Right lobe of liver (tissue), 6 donors: ENCODE measurements around the gene HIBADH. TPM values are rescaled to one million over a fixed set of nuclear protein-coding genes. Genes with fewer than 3 reads are reported as not detected.

Experiments
- ATAC-seq, 4 donors: fragments of 200-7000 bp; cut with Tn5 transposase; one replicate each; pipeline ENCODE4 v1.9.1; 2020; ENCODE audit warnings: mild to moderate bottlenecking in 4 of 4, moderate library complexity in 4 of 4
- DNase-seq, 3 donors: peaks; one replicate each; pipeline ENCODE4 v3.0.0-alpha.2; 2020
- H3K27ac ChIP-seq, 3 donors: fragments of 200-600 bp; one replicate each; pipeline ENCODE4 v1.8.0; 2022
- H3K27me3 ChIP-seq, 2 donors: fragments of 200-600 bp; one replicate each; pipeline ENCODE4 v1.8.0; 2022
- H3K36me3 ChIP-seq, 4 donors: fragments of 200-600 bp; sonication (generic) in 1 of 4; one replicate each; pipeline versions ENCODE4 v1.5.1 to v1.8.0; 2017 to 2022; ENCODE audit warnings: control low read depth in 1 of 4
- H3K4me1 ChIP-seq, 4 donors: fragments of 200-600 bp; sonication (generic) in 1 of 4; one replicate each; pipeline versions ENCODE4 v1.5.1 to v1.8.0; 2017 to 2022; ENCODE audit warnings: control low read depth in 1 of 4
- H3K4me3 ChIP-seq, 3 donors: fragments of 200-600 bp; one replicate each; pipeline ENCODE4 v1.8.0; 2022
- H3K9me3 ChIP-seq, 4 donors: fragments of 200-600 bp; sonication (generic) in 1 of 4; one replicate each; pipeline versions ENCODE4 v1.5.1 to v1.8.0; 2017 to 2022; ENCODE audit warnings: control low read depth in 1 of 4
- POLR2A ChIP-seq: fragments of 450-650 bp; IDR thresholded peaks from one replicate; pipeline ENCODE4 v1.6.1; 2017; ENCODE audit warnings: antibody characterized with exemption, mild to moderate bottlenecking
- WGBS: methylation state at CpG from one replicate; pipeline ENCODE4 v1.1.6; 2018; ENCODE audit warnings: low coverage, low lambda C conversion rate; ENCODE audit not compliant: insufficient coverage; ENCODE audit errors: missing lambda C conversion rate; 5-methylcytosine and 5-hydroxymethylcytosine counted together
- intact Hi-C, 2 donors: fragments of 100-400 bp; cut with DNase I; formaldehyde crosslinking; loops; one replicate each; pipeline versions ENCODE4 v1.11.2 to v1.14.1; 2022
- total RNA-seq, 6 experiments: library from RNA; depleted of rRNA in 2 of 6; stranded (reverse); fragments of >200 nt in 2 of 6; fragmentation: NEBNext Ultra II Directional in 3 of 6; extraction: Animal tissue kit (Norgen Biotek cat#: 25700) in 3 of 6; gene quantifications; one replicate each; pipeline versions ENCODE4 v1.1.0 to v1.2.4, GENCODE V29; 2016 to 2023
- TF ChIP-seq, protein P1 (sequence below), 4 donors: fragments of 200-600 bp in 3 of 4; fragments of 450-650 bp in 1 of 4; IDR thresholded peaks; one replicate each; pipeline versions ENCODE4 v1.5.1 to v1.8.0; 2016 to 2022; ENCODE audit warnings: antibody characterized with exemption in 4 of 4, mild to moderate bottlenecking in 2 of 4
- donor health status: DM: no; HTN: yes; CAD: no.
- donor health status: DM: no; HTN: no; CAD: no.
- donor health status: DM: no; HTN: no; CAD: no.
- donor health status: DM: no; HTN: yes; CAD: no.
- donor health status: DM: no; HTN: yes; CAD: no.

The HIBADH gene
- total RNA-seq, 6 experiments from 2014 or later = 64.9 to 143 (median 67.2) TPM

GRCh38 chr7:27614095-27614494, 48.6 kb downstream of the HIBADH start:
- Histone ChIP-seq H3K4me3 (no peak overlapping the region), H3K27me3 (no peaks in the 10 kb centered on the region), H3K4me1 (peaks cover 0 to 21% (median 3%) of the 10 kb centered on the region in 4 donors), H3K9me3 (no peaks in the 10 kb centered on the region), H3K36me3 (no peaks in the 10 kb centered on the region), H3K27ac (no peak overlapping the region)
- TF ChIP-seq, protein P1, sequence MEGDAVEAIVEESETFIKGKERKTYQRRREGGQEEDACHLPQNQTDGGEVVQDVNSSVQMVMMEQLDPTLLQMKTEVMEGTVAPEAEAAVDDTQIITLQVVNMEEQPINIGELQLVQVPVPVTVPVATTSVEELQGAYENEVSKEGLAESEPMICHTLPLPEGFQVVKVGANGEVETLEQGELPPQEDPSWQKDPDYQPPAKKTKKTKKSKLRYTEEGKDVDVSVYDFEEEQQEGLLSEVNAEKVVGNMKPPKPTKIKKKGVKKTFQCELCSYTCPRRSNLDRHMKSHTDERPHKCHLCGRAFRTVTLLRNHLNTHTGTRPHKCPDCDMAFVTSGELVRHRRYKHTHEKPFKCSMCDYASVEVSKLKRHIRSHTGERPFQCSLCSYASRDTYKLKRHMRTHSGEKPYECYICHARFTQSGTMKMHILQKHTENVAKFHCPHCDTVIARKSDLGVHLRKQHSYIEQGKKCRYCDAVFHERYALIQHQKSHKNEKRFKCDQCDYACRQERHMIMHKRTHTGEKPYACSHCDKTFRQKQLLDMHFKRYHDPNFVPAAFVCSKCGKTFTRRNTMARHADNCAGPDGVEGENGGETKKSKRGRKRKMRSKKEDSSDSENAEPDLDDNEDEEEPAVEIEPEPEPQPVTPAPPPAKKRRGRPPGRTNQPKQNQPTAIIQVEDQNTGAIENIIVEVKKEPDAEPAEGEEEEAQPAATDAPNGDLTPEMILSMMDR (IDR thresholded peaks at IDR 0.05) = no peak
- TF ChIP-seq POLR2A = no peak
- 84% methylated on average over 2 of the region's 2 CpGs for WGBS
- DNase-seq = no peak
- intact Hi-C loops = no loop called here
- no peak for ATAC-seq

DNA sequence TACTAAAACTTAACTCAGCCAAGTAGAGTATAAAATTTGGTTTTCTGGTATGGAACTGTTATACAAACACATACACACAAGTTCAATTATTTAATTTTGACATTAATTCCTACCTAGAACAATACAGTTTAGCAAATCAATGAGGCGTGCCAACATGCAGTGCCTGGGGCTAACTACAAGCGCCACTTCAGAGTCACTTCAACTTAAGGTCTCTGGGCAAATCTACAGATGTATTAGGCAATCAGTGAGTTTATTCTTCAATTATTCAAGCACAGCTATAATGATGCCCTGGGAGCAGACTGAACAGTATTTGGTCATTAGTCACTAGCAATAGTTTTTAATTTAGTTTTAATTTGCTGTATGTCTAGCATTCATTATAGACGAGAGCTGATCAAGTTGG, 51.6 kb downstream of the HIBADH start:
- H3K36me3 ChIP-seq = no peaks in the 10 kb centered on the region
- ATAC-seq (peak in 3 of 4 donors; percentile 41 to 57 (median 55)), DNase-seq (no peak)
- 62% methylated on average over 3 of the region's 3 CpGs for WGBS
- TF ChIP-seq, protein P1 (IDR thresholded peaks at IDR 0.05) = no peak
- TF ChIP-seq POLR2A = no peak
- no peak overlapping the region for H3K4me3 ChIP-seq
- H3K4me1 ChIP-seq = peaks cover 0 to 27% (median 3%) of the 10 kb centered on the region in 4 donors
- intact Hi-C loops = no loop called here
- H3K9me3 ChIP-seq = no peaks in the 10 kb centered on the region
- no peaks in the 10 kb centered on the region for H3K27me3 ChIP-seq
- H3K27ac ChIP-seq = no peak overlapping the region

DNA sequence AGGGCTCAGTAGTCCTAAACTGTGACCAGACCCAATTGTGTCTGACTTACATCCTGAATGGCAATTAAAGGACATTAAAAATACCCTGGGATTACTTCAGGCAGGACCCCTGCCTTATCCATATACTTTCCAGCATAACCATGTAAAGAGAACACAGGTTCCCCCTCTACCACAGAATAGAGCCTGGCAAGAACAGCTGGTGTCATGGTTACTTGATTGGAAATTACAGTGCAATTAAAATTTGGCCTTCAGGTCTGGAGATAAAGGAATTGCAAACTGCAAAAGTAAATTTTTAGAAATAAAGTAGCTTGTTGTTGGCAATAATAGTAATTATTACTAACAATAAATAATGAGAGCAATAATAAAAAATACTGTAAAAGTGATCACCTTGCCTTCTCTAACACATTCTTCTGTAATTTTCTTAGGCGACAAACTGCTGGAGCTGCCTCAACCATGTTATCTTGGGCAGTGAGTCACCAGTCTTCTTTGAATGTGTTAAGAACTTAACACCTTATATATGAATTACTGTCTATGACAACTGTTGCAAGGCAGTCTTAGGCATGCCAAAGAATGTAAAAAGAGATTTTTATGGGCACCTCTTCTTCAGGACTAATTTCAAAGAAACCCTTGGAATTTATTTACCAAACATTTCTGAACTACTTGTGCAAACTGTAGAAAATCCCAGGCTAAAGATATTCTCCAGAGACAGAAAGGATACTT, 53.7 kb downstream of the HIBADH start:
- WGBS = 83% methylated on average over 1 of the region's 1 CpG

GRCh38 chr7:27607210-27607606, 55.5 kb downstream of the HIBADH start:
- peaks cover 0 to 49% (median 9%) of the 10 kb centered on the region in 4 donors for H3K4me1 ChIP-seq
- no peaks in the 10 kb centered on the region for H3K36me3 ChIP-seq
- H3K9me3 ChIP-seq = no peaks in the 10 kb centered on the region
- H3K27me3 ChIP-seq = no peaks in the 10 kb centered on the region
- TF ChIP-seq, protein P1 (IDR thresholded peaks at IDR 0.05) = no peak
- no peak for TF ChIP-seq POLR2A
- DNase-seq (no peak), ATAC-seq (peak in 3 of 4 donors; percentile 17 to 39 (median 38))
- 58% methylated on average over 11 of the region's 11 CpGs for WGBS
- peak overlapping the region in 2 of 3 donors; percentile 27 to 30 for H3K4me3 ChIP-seq
- intact Hi-C loops = no loop called here
- H3K27ac ChIP-seq = peak overlapping the region; percentile 55 to 84 (median 66)

More for the DNA sequence above, 53.7 kb downstream of the HIBADH start:
- TF ChIP-seq, protein P1 (IDR thresholded peaks at IDR 0.05) = no peak
- no peak for TF ChIP-seq POLR2A
- intact Hi-C loops = no loop called here
- Histone ChIP-seq H3K27me3 (no peaks in the 10 kb centered on the region), H3K27ac (no peak overlapping the region), H3K4me1 (peaks cover 0 to 38% (median 6%) of the 10 kb centered on the region in 4 donors), H3K9me3 (no peaks in the 10 kb centered on the region), H3K36me3 (no peaks in the 10 kb centered on the region), H3K4me3 (no peak overlapping the region)
- no peak for ATAC-seq
- no peak for DNase-seq
